ENCODE results near the gene ACTR10.

- TF ChIP-seq CTCF (tag by site-specific recombination; IDR thresholded peaks at IDR 0.05), result no peak
- TF ChIP-seq SALL2 (tag by site-specific recombination; IDR thresholded peaks at IDR 0.05; ENCODE audit: borderline replicate concordance), result no peak
- TF ChIP-seq ZNF560 (tag by site-specific recombination; IDR thresholded peaks at IDR 0.05; ENCODE audit: borderline replicate concordance), result no peak
Measured at GRCh38 chr14:58200480-58200841, 512 bp downstream of the ACTR10 start.
